Measurements from ENCODE around the gene LILRB5. TPM values are rescaled to one million over a fixed set of nuclear protein-coding genes. Genes with fewer than 3 reads are reported as not detected.
"Not testable (repeated sequence)": the region's sequence is repeated elsewhere in the genome, so short reads cannot be mapped to it uniquely, and the experiment has no call there.

LILRB5 gene
- total and polyA plus RNA-seq, 2 of the 8 experiments (the other 6 are each of a cell fraction or from before 2014, with no cell fraction given): 0.05 TPM; not detected in 1

- no peak for TF ChIP-seq ASH2L (IDR thresholded peaks at IDR 0.05; ENCODE audit: low read length)
Observed at GRCh38 chr19:54294539-54294938, 37.5 kb upstream of the LILRB5 start (continued).

DNA sequence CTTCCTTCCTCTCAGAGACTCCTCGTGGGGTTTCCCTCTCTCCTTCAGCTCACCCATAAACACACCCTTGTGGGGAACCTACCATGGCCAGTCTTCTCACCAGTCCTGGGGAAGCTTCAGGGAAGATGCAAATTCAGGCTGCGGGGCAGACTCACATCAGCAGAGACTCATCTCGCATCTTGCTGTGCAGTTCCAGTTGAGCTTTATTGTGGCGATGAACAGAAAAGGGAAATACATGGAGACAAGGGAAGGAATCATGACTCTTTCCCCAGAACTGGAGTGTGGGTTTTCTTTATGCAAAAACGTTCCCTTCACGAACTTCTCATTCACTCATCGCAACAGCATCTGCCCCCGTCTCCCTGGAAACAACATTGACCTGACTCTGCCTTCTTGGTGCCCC lies 32.1 kb upstream of the LILRB5 start:
- H3K18ac ChIP-seq (ENCODE audit: extremely low read depth, low read length); H3K23me2 ChIP-seq (ENCODE audit: low read depth, low read length); FAIRE-seq; H3K36me3 ChIP-seq (ENCODE audit: control insufficient read depth in 2 of 4, insufficient read depth in 4 of 4, low read length in 3 of 4); H3K56ac ChIP-seq (replicated peaks; ENCODE audit: insufficient read length, low read depth, low read length); H2AFZ ChIP-seq (ENCODE audit: low read length); H3K27ac ChIP-seq (ENCODE audit: low read depth, low read length); H3K4me3 ChIP-seq (ENCODE audit: extremely low read depth in 1 of 4, insufficient read depth in 2 of 4, low read depth in 3 of 4, low read length in 4 of 4); H2BK15ac ChIP-seq (ENCODE audit: low read length); H2BK12ac ChIP-seq (ENCODE audit: low read depth, low read length); H4K20me1 ChIP-seq (replicated peaks in 1 of 2; ENCODE audit: control insufficient read depth in 1 of 2, insufficient read depth in 2 of 2, low read length in 2 of 2); H3K9ac ChIP-seq (replicated peaks in 1 of 4; ENCODE audit: extremely low read depth in 1 of 4, low read depth in 3 of 4, low read length in 3 of 4); H4K91ac ChIP-seq (replicated peaks; ENCODE audit: insufficient read length, low read length); H2AK5ac ChIP-seq (ENCODE audit: low read depth, low read length); H3K4ac ChIP-seq (replicated peaks; ENCODE audit: insufficient read length, low read depth, low read length); H2BK120ac ChIP-seq (replicated peaks; ENCODE audit: low read depth, low read length); H4K5ac ChIP-seq (ENCODE audit: insufficient read length, low read depth, low read length); H3K4me2 ChIP-seq (ENCODE audit: insufficient read depth in 1 of 2, low read depth in 2 of 2, low read length in 2 of 2); H3K79me1 ChIP-seq (ENCODE audit: low read depth, low read length); H2BK20ac ChIP-seq (ENCODE audit: low read length); H3K4me1 ChIP-seq (replicated peaks in 1 of 4; ENCODE audit: control insufficient read depth in 3 of 4, insufficient read depth in 4 of 4, low read length in 3 of 4); H3K27me3 ChIP-seq (replicated peaks in 1 of 4; ENCODE audit: control insufficient read depth in 3 of 4, extremely low read depth in 1 of 4, insufficient read depth in 3 of 4, low read length in 3 of 4); H3K23ac ChIP-seq (ENCODE audit: insufficient read length); H3K14ac ChIP-seq (ENCODE audit: insufficient read length); DNase-seq (ENCODE audit: low read depth in 1 of 2, low spot score in 2 of 2); H3K79me2 ChIP-seq (ENCODE audit: control insufficient read depth in 1 of 2, insufficient read depth in 2 of 2, low read length in 2 of 2); POLR2A ChIA-PET (ENCODE audit: partially characterized antibody); H4K8ac ChIP-seq (ENCODE audit: extremely low read depth, insufficient read depth, low read length); H3K9me3 ChIP-seq (ENCODE audit: insufficient read depth in 2 of 2, low read depth in 1 of 2, low read length in 1 of 2); H2BK5ac ChIP-seq (ENCODE audit: low read depth, low read length): not testable (repeated sequence)
- 48% methylated on average over 3 of the region's 8 CpGs; no CpG with 5 or more reads in 1 of the 2 experiments for WGBS, 2 experiments (ENCODE audit: extremely low coverage in 1 of 2, insufficient coverage in 1 of 2, insufficient read length in 1 of 2, insufficient replicate concordance in 2 of 2, low coverage in 1 of 2, low lambda C conversion rate in 2 of 2, missing lambda C conversion rate in 1 of 2)
- CTCF ChIA-PET (ENCODE audit: partially characterized antibody): interaction anchor here (0.7 kb wide), 1 partner anchor 41 kb away, joined by 3 read pairs; no protein-coding TSS in a partner anchor

Data from H1 (cell line).